Right lobe of liver (tissue), 4 donors: ENCODE results near the gene BCOR.

Source experiments
- POLR2A ChIP-seq: fragments of 450-650 bp; IDR thresholded peaks from one replicate; pipeline ENCODE4 v1.6.1; 2017; ENCODE audit warnings: antibody characterized with exemption, mild to moderate bottlenecking
- TF ChIP-seq, protein P1 (sequence below), 4 donors: fragments of 200-600 bp in 3 of 4; fragments of 450-650 bp in 1 of 4; IDR thresholded peaks; one replicate each; pipeline versions ENCODE4 v1.5.1 to v1.8.0; 2016 to 2022; ENCODE audit warnings: antibody characterized with exemption in 4 of 4, mild to moderate bottlenecking in 2 of 4
- donor health status: DM: no; HTN: no; CAD: no.
- donor health status: DM: no; HTN: no; CAD: no.
- donor health status: DM: no; HTN: yes; CAD: no.

DNA sequence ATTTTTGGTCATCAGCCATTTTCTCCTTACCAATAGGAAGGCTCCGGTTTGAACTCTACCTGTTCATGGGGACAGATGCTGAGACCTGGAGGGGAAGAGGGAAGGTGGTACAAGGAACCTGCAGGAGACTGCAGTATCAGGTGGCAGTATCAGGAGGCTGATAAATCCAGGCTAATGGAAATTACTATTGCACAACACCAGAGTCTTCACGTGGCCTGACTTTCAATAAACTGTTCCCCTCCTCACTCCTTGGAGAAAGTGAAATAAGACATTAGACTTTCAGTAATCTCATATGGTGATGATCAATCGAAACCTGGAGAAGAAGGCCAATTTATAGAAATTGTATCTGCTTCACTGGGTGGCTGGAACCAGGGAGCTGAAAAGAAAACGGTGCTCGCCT is 46.2 kb upstream of the BCOR start:
- TF ChIP-seq POLR2A = no peak
- TF ChIP-seq, protein P1, sequence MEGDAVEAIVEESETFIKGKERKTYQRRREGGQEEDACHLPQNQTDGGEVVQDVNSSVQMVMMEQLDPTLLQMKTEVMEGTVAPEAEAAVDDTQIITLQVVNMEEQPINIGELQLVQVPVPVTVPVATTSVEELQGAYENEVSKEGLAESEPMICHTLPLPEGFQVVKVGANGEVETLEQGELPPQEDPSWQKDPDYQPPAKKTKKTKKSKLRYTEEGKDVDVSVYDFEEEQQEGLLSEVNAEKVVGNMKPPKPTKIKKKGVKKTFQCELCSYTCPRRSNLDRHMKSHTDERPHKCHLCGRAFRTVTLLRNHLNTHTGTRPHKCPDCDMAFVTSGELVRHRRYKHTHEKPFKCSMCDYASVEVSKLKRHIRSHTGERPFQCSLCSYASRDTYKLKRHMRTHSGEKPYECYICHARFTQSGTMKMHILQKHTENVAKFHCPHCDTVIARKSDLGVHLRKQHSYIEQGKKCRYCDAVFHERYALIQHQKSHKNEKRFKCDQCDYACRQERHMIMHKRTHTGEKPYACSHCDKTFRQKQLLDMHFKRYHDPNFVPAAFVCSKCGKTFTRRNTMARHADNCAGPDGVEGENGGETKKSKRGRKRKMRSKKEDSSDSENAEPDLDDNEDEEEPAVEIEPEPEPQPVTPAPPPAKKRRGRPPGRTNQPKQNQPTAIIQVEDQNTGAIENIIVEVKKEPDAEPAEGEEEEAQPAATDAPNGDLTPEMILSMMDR (IDR thresholded peaks at IDR 0.05) = no peak
